ENCODE measurements around the gene ITPR3. TPM values are rescaled to one million over a fixed set of nuclear protein-coding genes. Genes with fewer than 3 reads are reported as not detected.

Gene ITPR3
- total RNA-seq, 1 donor from 2014 or later = 6.7 TPM

GRCh38 chr6:33713786-33714185 lies 92.7 kb downstream of the ITPR3 start:
- no peak for DNase-seq (ENCODE audit: low read depth in 2 of 2)

GRCh38 chr6:33714385-33715040 lies 93.4 kb downstream of the ITPR3 start:
- no peak for DNase-seq (ENCODE audit: low read depth in 2 of 2)

DNA sequence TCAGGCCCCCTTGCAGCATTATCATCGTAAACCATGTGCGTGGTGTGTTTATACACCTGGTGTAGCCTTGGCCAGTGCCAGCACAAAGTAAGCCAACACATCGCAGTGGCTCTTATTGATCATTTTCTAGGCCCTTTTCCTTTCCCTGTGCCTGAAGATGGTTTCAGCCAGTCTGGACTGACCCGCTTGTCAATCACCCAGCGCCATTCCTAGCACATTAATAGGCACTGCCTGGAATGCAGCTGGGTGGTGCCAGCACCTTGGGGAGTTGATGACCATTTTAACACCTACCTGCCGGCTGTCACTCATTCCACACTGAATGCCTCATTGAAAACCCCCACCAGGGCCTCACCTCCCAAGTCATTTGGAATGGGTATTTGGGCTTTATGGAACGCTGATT lies 95.3 kb downstream of the ITPR3 start:
- no peak for DNase-seq (ENCODE audit: low read depth in 2 of 2)

- no peak for DNase-seq (ENCODE audit: low read depth in 2 of 2)
Measured at GRCh38 chr6:33716890-33717632, 95.9 kb downstream of the ITPR3 start.

DNA sequence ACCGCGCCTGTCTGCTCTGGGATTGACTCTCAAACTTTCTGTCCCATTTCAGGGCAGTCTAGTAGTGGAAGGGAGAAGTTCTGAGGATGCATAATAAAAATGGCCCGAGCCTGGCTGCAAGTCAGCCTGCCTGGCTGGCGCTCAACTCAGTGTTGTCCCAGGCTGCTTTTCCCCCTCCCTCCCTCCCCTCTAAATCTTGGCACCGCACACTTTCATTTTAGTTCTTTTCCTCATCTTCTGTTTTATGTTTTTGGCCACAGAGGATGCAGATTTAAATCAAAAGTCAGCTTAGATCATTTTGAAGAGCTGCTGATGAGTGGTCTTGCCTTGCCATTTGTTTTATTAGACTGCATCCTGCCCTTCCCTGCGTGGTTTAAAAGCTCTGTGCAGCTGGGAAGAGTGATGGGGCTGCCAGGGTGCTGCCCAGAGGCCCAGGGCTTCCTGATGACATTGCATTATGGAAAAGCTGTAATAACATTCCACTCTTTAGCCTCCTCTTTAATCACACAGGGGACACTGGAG lies 96.9 kb downstream of the ITPR3 start:
- DNase-seq (ENCODE audit: low read depth in 2 of 2) = peak in 1 of 2 donors; percentile 66

DNA sequence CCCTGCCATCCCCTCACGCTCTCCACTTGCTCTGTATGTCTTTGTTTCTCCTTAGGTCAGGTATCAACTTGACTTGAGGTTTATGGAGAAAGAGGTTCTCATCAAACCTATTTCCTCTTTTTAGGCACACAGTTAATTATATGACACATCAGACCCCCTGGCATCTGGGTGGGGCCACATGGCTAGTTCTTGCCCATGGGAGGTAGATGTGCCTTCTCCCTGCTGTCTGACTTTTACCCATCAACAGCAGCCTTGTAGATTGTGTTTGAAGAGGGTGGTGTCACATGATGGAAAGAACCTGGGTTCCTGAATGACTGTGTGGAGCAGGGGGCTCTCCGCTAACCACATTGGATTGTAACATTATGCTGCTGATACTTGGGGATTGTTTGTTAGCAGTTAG lies 97.6 kb downstream of the ITPR3 start:
- no peak for DNase-seq (ENCODE audit: low read depth in 2 of 2)

- DNase-seq (ENCODE audit: low read depth in 2 of 2) = no peak
Measured at GRCh38 chr6:33719326-33719987, 98.3 kb downstream of the ITPR3 start.

DNA sequence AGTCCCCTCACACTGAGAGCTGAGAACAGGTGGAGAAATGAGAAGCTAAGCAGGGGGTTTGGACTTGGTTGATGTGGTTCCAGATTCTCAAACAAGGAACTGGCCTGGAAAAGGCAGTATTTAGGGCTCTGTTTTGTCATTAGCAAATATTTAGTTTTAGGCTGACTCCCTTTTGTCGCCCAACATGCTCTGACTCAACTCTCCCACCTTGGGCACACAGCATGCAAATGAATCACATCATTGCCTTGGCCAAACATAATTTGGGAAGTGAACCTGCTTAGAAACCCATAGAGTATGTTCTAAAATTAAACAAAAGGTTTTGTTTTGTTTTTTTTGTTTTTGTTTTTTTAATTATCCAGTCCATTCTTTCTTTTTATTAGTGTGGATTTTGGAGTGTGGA lies 99.9 kb downstream of the ITPR3 start:
- no peak for DNase-seq (ENCODE audit: low read depth in 2 of 2)

GRCh38 chr6:33721508-33721907 lies 100.4 kb downstream of the ITPR3 start:
- no peak for DNase-seq (ENCODE audit: low read depth in 2 of 2)

- no peak for DNase-seq (ENCODE audit: low read depth in 2 of 2)
Measured at GRCh38 chr6:33722103-33722623, 101.0 kb downstream of the ITPR3 start.

DNA sequence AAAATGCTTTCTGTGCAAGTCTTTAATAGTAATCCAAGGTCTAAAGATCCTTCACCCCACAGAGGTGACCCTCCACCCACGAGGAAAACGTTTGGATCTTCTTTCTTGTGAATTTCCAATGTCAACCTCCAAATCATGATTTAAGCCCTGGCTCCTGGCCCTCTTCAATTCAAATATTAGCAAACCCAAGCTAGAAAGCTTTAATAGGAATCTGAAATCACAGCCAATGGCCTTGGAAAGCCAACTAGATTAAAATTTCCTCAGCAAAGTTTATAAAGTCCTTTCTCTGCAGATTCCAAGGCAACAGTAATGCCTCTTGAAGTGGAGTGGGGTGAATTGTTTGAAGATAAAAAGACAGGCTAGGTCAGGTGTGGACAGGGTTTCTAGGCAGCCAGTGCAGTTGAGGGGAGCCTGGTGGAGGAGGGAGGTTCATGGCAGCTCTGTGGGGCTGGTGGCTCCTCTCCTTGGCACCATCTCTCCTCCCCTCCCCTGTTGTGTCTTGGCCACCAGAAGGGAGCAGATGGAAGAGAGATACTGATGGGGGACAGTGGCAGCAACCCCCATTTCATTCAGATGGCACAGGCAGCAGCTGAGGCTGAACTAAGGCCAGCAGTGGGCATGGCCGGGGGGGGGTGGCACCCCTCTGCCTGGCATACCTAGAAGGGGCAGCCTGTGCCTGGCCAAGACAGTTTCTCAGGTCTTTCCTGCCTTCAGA lies 102.4 kb downstream of the ITPR3 start:
- DNase-seq (ENCODE audit: low read depth in 2 of 2) = no peak

- no peak for DNase-seq (ENCODE audit: low read depth in 2 of 2)
Measured at GRCh38 chr6:33724102-33725023, 103.2 kb downstream of the ITPR3 start.

- no peak for DNase-seq (ENCODE audit: low read depth in 2 of 2)
Measured at GRCh38 chr6:33725222-33725621, 104.1 kb downstream of the ITPR3 start.

- no peak for DNase-seq (ENCODE audit: low read depth in 2 of 2)
Measured at GRCh38 chr6:33725891-33726673, 105.0 kb downstream of the ITPR3 start.

- no peak for DNase-seq (ENCODE audit: low read depth in 2 of 2)
Measured at GRCh38 chr6:33726696-33727095, 105.6 kb downstream of the ITPR3 start.

DNA sequence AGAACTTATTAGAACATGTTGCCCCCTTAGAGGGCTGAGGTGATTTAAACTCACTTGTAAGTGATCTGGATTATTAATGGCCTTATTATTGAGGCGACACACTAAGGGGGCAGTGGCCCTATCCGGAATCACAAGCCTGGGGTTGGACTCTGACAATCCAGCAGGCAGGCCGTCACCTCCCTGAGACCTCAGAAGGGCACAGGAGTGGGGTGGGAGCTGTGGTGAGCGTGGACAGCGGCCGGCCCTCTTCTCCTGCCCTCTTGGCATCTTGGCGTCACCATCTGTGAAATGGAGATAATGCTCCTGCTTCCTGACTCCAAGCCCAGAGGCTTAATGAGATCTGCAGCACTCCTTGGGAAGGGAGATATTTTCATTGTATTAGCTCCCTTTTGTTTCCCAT lies 106.0 kb downstream of the ITPR3 start:
- no peak for DNase-seq (ENCODE audit: low read depth in 2 of 2)

DNA sequence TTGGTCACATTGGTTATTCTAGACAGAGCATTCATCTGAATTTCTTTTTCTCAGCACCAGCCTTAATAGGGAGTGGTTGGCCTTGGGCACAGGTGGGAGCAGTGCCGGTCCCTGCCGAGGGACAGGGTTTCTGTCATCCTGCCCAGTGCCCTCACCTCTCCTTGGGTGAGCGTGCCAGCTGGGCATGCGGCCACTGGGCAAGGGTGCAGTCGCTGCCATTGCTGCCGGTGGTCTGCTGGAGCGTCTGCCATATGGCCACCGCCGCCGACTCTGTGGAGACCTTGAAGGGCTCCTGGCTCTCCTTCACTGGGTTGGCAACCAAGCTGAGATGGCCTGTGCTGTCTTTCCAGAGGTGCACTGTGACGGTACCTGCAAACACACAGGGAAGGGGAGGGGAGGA lies 106.8 kb downstream of the ITPR3 start:
- no peak for DNase-seq (ENCODE audit: low read depth in 2 of 2)

GRCh38 chr6:33728438-33728837 lies 107.3 kb downstream of the ITPR3 start:
- no peak for DNase-seq (ENCODE audit: low read depth in 2 of 2)

- no peak for DNase-seq (ENCODE audit: low read depth in 2 of 2)
Measured at GRCh38 chr6:33729059-33729458, 107.9 kb downstream of the ITPR3 start.

DNA sequence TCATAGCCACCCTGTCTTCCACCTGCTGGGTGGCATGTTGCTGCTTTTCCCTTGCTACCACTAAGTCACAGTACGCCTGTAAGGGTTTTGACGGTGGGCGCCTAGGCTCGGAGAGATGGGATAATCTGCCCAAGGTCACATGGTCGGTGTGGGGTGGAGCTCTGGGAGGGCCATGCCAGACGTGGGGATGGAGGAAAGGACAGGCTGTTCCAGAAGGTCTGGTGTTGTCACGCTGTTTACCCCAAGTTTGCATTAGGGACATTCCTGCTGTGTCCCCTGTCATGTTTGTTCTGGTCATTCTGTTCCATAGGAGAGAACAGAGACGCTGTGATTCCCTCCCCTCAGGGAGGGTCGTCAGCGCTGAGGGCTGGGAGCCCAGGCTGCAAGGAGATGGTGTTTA lies 109.5 kb downstream of the ITPR3 start:
- no peak for DNase-seq (ENCODE audit: low read depth in 2 of 2)
